ENCODE data around the gene ANKRD13A.
"Not testable (repeated sequence)": the region's sequence is repeated elsewhere in the genome, so short reads cannot be mapped to it uniquely, and the experiment has no call there.

DNA sequence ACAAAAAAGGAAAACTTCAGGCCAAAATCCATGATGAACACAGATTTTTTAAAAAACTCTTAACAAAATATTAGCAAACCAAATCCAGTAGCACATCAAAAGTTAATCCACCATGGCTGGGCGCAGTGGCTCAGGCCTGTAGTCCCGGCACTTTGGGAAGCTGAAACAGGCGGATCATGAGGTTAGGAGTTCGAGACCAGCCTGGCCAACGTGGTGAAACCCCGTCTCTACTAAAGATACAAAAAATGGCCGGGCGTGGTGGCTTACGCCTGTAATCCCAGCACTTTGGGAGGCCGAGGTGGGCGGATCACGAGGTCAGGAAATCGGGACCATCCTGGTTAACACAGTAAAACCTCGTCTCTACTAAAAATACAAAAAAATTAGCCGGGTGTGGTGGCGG lies 13.0 kb upstream of the ANKRD13A start:
- TF ChIP-seq POLR2A (IDR thresholded peaks at IDR 0.05; ENCODE audit: low read length); GATA1 (IDR thresholded peaks at IDR 0.05; ENCODE audit: low read depth, low read length): not testable (repeated sequence)

All from erythroblast (primary cell).